H1 (cell line): ENCODE data around the gene EIF4E2. TPM values are rescaled to one million over a fixed set of nuclear protein-coding genes. Genes with fewer than 3 reads are reported as not detected.

Experiments used
- CTCF ChIA-PET: fragments of 300-600 bp; sonication (Branson Sonifier 250); formaldehyde crosslinking; loops from one replicate; lab custom pipeline; 2021; ENCODE audit not compliant: partially characterized antibody; lab: Charles Lee
- POLR2A ChIA-PET: fragments of 300-600 bp; sonication (Branson Sonifier 250); formaldehyde crosslinking; loops from one replicate; lab custom pipeline; 2021; ENCODE audit warnings: inconsistent platforms; ENCODE audit not compliant: partially characterized antibody; lab: Charles Lee
- DNase-seq, 2 experiments: peaks; one replicate each; pipeline versions ENCODE4 v3.0.0 to v3.0.0-alpha.2; 2010 to 2022; ENCODE audit warnings: low spot score in 2 of 2, low read depth in 1 of 2, mixed read lengths in 1 of 2
- FAIRE-seq: peaks from 2 replicates; lab custom pipeline; 2011; peaks lifted over from hg19 to GRCh38; lab: Jason Lieb, UNC
- H2AFZ ChIP-seq: 2 replicates; pipeline ENCODE4 v1.8.1; 2012; ENCODE audit warnings: low read length, inconsistent platforms
- H2AK5ac ChIP-seq: 2 replicates; pipeline ENCODE4 v1.6.1; 2013; ENCODE audit warnings: low read depth, low read length
- H2BK120ac ChIP-seq: replicated peaks from 2 replicates; pipeline ENCODE3; 2013; ENCODE audit warnings: low read depth, low read length, inconsistent platforms
- H2BK12ac ChIP-seq: 2 replicates; pipeline ENCODE4 v1.6.1; 2013; ENCODE audit warnings: low read depth, low read length
- H2BK15ac ChIP-seq: 2 replicates; pipeline ENCODE4 v1.6.1; 2013; ENCODE audit warnings: low read length
- H2BK20ac ChIP-seq: 2 replicates; pipeline ENCODE4 v1.6.1; 2013; ENCODE audit warnings: low read length
- H2BK5ac ChIP-seq: 2 replicates; pipeline ENCODE4 v1.6.1; 2013; ENCODE audit warnings: low read depth, low read length
- H3K14ac ChIP-seq: 2 replicates; pipeline ENCODE4 v1.6.1; 2013; ENCODE audit warnings: inconsistent platforms; ENCODE audit not compliant: insufficient read length
- H3K18ac ChIP-seq: 2 replicates; pipeline ENCODE4 v1.6.1; 2013; ENCODE audit warnings: low read length; ENCODE audit errors: extremely low read depth
- H3K23ac ChIP-seq: 2 replicates; pipeline ENCODE4 v1.6.1; 2013; ENCODE audit warnings: inconsistent platforms; ENCODE audit not compliant: insufficient read length
- H3K23me2 ChIP-seq: 2 replicates; pipeline ENCODE4 v1.6.1; 2013; ENCODE audit warnings: low read depth, low read length
- H3K27ac ChIP-seq: 2 replicates; pipeline ENCODE4 v1.6.1; 2011; ENCODE audit warnings: low read depth, low read length, inconsistent platforms
- H3K27me3 ChIP-seq, 4 experiments: replicated peaks in 1 of 4; 1 replicate in 1 of 4; 2 replicates in 3 of 4; pipeline versions ENCODE4 v1.6.1 to v1.8.1; 2011 to 2013; ENCODE audit warnings: low read length in 3 of 4, mild to moderate bottlenecking in 3 of 4, inconsistent platforms in 2 of 4, mixed read lengths in 2 of 4, moderate library complexity in 1 of 4; ENCODE audit not compliant: control insufficient read depth in 3 of 4, insufficient read depth in 3 of 4; ENCODE audit errors: extremely low read depth in 1 of 4
- H3K36me3 ChIP-seq, 4 experiments: 2 replicates each; pipeline versions ENCODE4 v1.6.1 to v1.8.1; 2011 to 2013; ENCODE audit warnings: mild to moderate bottlenecking in 4 of 4, low read length in 3 of 4, moderate library complexity in 2 of 4, control low read depth in 1 of 4, inconsistent platforms in 1 of 4; ENCODE audit not compliant: insufficient read depth in 4 of 4, control insufficient read depth in 2 of 4
- H3K4ac ChIP-seq: replicated peaks from 2 replicates; pipeline ENCODE3; 2013; ENCODE audit warnings: low read length, low read depth, mixed read lengths, inconsistent platforms; ENCODE audit not compliant: insufficient read length
- H3K4me1 ChIP-seq, 4 experiments: replicated peaks in 1 of 4; 1 replicate in 1 of 4; 2 replicates in 3 of 4; pipeline versions ENCODE4 v1.6.1 to v1.8.1; 2011 to 2013; ENCODE audit warnings: low read length in 3 of 4, inconsistent platforms in 2 of 4, mixed read lengths in 1 of 4; ENCODE audit not compliant: insufficient read depth in 4 of 4, control insufficient read depth in 3 of 4
- H3K4me2 ChIP-seq, 2 experiments: 2 replicates each; pipeline versions ENCODE4 v1.6.1 to v1.8.1; 2011 to 2013; ENCODE audit warnings: low read depth in 2 of 2, low read length in 2 of 2, control low read depth in 1 of 2, inconsistent platforms in 1 of 2, mild to moderate bottlenecking in 1 of 2; ENCODE audit not compliant: insufficient read depth in 1 of 2
- H3K4me3 ChIP-seq, 4 experiments: fragments of 200-600, 300-600 bp in 1 of 4; sonication (generic), shearing (Covaris generic), sonication (Bioruptor Twin) in 1 of 4; 2 replicates each; pipeline versions ENCODE4 v1.5.1 to v1.8.1; 2011 to 2016; ENCODE audit warnings: low read length in 4 of 4, low read depth in 3 of 4, control low read depth in 2 of 4, inconsistent platforms in 2 of 4, mild to moderate bottlenecking in 2 of 4, mixed read lengths in 1 of 4, moderate library complexity in 1 of 4; ENCODE audit not compliant: insufficient read depth in 2 of 4; ENCODE audit errors: extremely low read depth in 1 of 4
- H3K56ac ChIP-seq: replicated peaks from 2 replicates; pipeline ENCODE3; 2013; ENCODE audit warnings: low read depth, mild to moderate bottlenecking, mixed read lengths, low read length, inconsistent platforms; ENCODE audit not compliant: insufficient read length
- H3K79me1 ChIP-seq: 2 replicates; pipeline ENCODE4 v1.6.1; 2013; ENCODE audit warnings: low read depth, low read length, control low read depth
- H3K79me2 ChIP-seq, 2 experiments: 2 replicates each; pipeline versions ENCODE4 v1.6.1 to v1.8.1; 2012 to 2013; ENCODE audit warnings: low read length in 2 of 2, mild to moderate bottlenecking in 2 of 2, inconsistent platforms in 1 of 2; ENCODE audit not compliant: insufficient read depth in 2 of 2, control insufficient read depth in 1 of 2
- H3K9ac ChIP-seq, 4 experiments: replicated peaks in 1 of 4; 1 replicate in 1 of 4; 2 replicates in 3 of 4; pipeline versions ENCODE4 v1.6.1 to v1.8.1; 2011 to 2013; ENCODE audit warnings: low read depth in 3 of 4, low read length in 3 of 4, control low read depth in 2 of 4, mild to moderate bottlenecking in 2 of 4, moderate library complexity in 2 of 4, inconsistent platforms in 1 of 4; ENCODE audit errors: extremely low read depth in 1 of 4
- H3K9me3 ChIP-seq, 2 experiments: 2 replicates each; pipeline versions ENCODE4 v1.6.1 to v1.8.1; 2012 to 2013; ENCODE audit warnings: mild to moderate bottlenecking in 2 of 2, moderate library complexity in 2 of 2, control low read depth in 1 of 2, inconsistent platforms in 1 of 2, low read depth in 1 of 2, low read length in 1 of 2, mixed read lengths in 1 of 2; ENCODE audit not compliant: insufficient read depth in 2 of 2
- H4K20me1 ChIP-seq, 2 experiments: replicated peaks in 1 of 2; 2 replicates each; pipeline versions ENCODE3 to v1.8.1; 2011 to 2013; ENCODE audit warnings: inconsistent platforms in 2 of 2, low read length in 2 of 2, mild to moderate bottlenecking in 1 of 2; ENCODE audit not compliant: insufficient read depth in 2 of 2, control insufficient read depth in 1 of 2
- H4K5ac ChIP-seq: 2 replicates; pipeline ENCODE4 v1.6.1; 2013; ENCODE audit warnings: low read length, low read depth, mixed read lengths, inconsistent platforms; ENCODE audit not compliant: insufficient read length
- H4K8ac ChIP-seq: 2 replicates; pipeline ENCODE4 v1.8.0; 2013; ENCODE audit warnings: mild to moderate bottlenecking, moderate library complexity, low read length, inconsistent platforms; ENCODE audit not compliant: insufficient read depth; ENCODE audit errors: extremely low read depth
- H4K91ac ChIP-seq: replicated peaks from 2 replicates; pipeline ENCODE3; 2013; ENCODE audit warnings: low read length, mixed read lengths, inconsistent platforms; ENCODE audit not compliant: insufficient read length
- BACH1 ChIP-seq: IDR thresholded peaks from 2 replicates; pipeline ENCODE4 v1.6.1; 2012; ENCODE audit warnings: low read length, improper control_type of control experiment
- CHD1 ChIP-seq: IDR thresholded peaks from 2 replicates; pipeline ENCODE4 v1.6.1; 2012; ENCODE audit warnings: low read depth, low read length, improper control_type of control experiment
- CREB1 ChIP-seq: IDR thresholded peaks from 2 replicates; pipeline ENCODE4 v1.6.1; 2012; ENCODE audit warnings: inconsistent platforms
- EGR1 ChIP-seq: IDR thresholded peaks from 2 replicates; pipeline ENCODE4 v1.6.1; 2011; ENCODE audit warnings: low read depth, low read length, borderline replicate concordance
- GABPA ChIP-seq: IDR thresholded peaks from 2 replicates; pipeline ENCODE4 v1.6.1; 2011; ENCODE audit warnings: mild to moderate bottlenecking, low read length, moderate library complexity, borderline replicate concordance; ENCODE audit not compliant: insufficient read depth
- HDAC6 ChIP-seq: IDR thresholded peaks from one replicate; pipeline ENCODE4 v1.7.1; 2012; ENCODE audit warnings: low read depth, mild to moderate bottlenecking, inconsistent platforms, low read length, moderate library complexity
- KDM1A ChIP-seq: fragments of 200-600, 300-600 bp; sonication (generic); IDR thresholded peaks from 2 replicates; pipeline ENCODE4 v1.7.1; 2016; ENCODE audit warnings: mild to moderate bottlenecking, low read length, borderline replicate concordance
- POLR2A ChIP-seq, 2 experiments: IDR thresholded peaks; 1 replicate in 1 of 2; 2 replicates in 1 of 2; pipeline ENCODE4 v1.6.1; 2011; ENCODE audit warnings: low read depth in 2 of 2, low read length in 2 of 2, mild to moderate bottlenecking in 2 of 2; ENCODE audit errors: control extremely low read depth in 1 of 2
- POLR2AphosphoS5 ChIP-seq: IDR thresholded peaks from 2 replicates; pipeline ENCODE4 v1.6.1; 2011; ENCODE audit warnings: low read depth, low read length
- SAP30 ChIP-seq: fragments of 300-600 bp; sonication (generic); IDR thresholded peaks from 2 replicates; pipeline ENCODE4 v1.7.1; 2012; ENCODE audit warnings: low read length, moderate library complexity, mild to moderate bottlenecking, inconsistent platforms; ENCODE audit not compliant: insufficient read depth, insufficient replicate concordance
- SP2 ChIP-seq: IDR thresholded peaks from 2 replicates; pipeline ENCODE4 v1.6.1; 2012; ENCODE audit warnings: mild to moderate bottlenecking, low read length, inconsistent platforms
- YY1 ChIP-seq: IDR thresholded peaks from 2 replicates; pipeline ENCODE4 v1.6.1; 2011; ENCODE audit warnings: low read depth, mild to moderate bottlenecking, low read length
- WGBS, 2 experiments: shearing (Covaris generic) in 1 of 2; methylation state at CpG; one replicate each; pipeline versions ENCODE4 v1.1.6 to v1.1.7; 2013 to 2015; ENCODE audit warnings: low lambda C conversion rate in 2 of 2, mixed read lengths in 2 of 2, inconsistent platforms in 1 of 2, low coverage in 1 of 2, missing lambda C conversion rate in 1 of 2; ENCODE audit not compliant: insufficient replicate concordance in 2 of 2, insufficient coverage in 1 of 2, insufficient read length in 1 of 2; ENCODE audit errors: extremely low coverage in 1 of 2, missing lambda C conversion rate in 1 of 2; 5-methylcytosine and 5-hydroxymethylcytosine counted together
- polyA plus RNA-seq, 7 experiments: library from polyadenylated mRNA; depleted of rRNA in 3 of 7; stranded (reverse) in 5 of 7; unstranded in 2 of 7; fragments of >200 nt in 5 of 7; fragments of 200-250 nt in 2 of 7; gene quantifications; 1 replicate in 5 of 7; 2 replicates in 1 of 7; 4 replicates in 1 of 7; pipeline versions ENCODE4 v1.2.1 to v1.2.3, GENCODE V29; 2011 to 2013; ENCODE audit warnings: missing spikeins in 2 of 7, mixed read lengths in 2 of 7
- total RNA-seq: library from RNA; stranded (reverse); fragmentation: NEBNext Ultra II Directional; extraction: Animal tissue kit (Norgen Biotek cat#: 25700); gene quantifications from 2 replicates; pipeline ENCODE4 v1.2.1, GENCODE V29; 2021
- TF ChIP-seq, protein P1 (sequence below): IDR thresholded peaks from 2 replicates; pipeline ENCODE4 v1.6.1; 2011; ENCODE audit warnings: low read depth, mild to moderate bottlenecking, low read length; ENCODE audit not compliant: insufficient read depth

The EIF4E2 gene
- total and polyA plus RNA-seq, 2 of the 8 experiments (the other 6 are each of a cell fraction or from before 2014, with no cell fraction given): 39.4 to 114 TPM

DNA sequence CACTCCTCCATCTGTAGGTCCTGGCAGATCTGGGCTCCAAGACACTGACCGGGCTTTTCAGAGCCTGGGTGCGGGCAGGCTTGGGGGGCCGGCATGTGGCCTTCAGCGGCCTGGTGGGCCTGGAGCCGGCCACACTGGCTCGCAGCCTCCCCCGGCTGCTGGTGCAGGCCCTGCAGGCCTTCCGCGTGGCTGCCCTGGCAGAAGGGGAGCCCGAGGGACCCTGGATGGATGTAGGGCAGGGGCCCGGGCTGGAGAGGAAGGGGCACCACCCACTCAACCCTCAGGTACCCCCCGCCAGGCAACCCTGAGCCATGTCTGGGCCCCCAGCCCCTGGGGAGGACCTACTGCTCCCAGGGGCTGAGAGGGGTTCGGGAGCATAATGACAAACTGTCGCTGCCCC lies 25.3 kb upstream of the EIF4E2 start:
- Histone ChIP-seq H3K4me1 (peaks cover 0 to 22% (median 9%) of the 10 kb centered on the region in 4 experiments; a peak in 6 of 7 replicates), H2BK5ac (no peak overlapping the region), H3K79me2 (no peaks in the 10 kb centered on the region), H3K14ac (no peak overlapping the region), H3K4me3 (no peak overlapping the region), H2AK5ac (no peak overlapping the region), H2BK12ac (no peak overlapping the region), H3K56ac (no peak overlapping the region), H3K9me3 (no peaks in the 10 kb centered on the region), H2BK20ac (no peak overlapping the region), H4K91ac (no peak overlapping the region), H4K5ac (no peak overlapping the region), H3K18ac (no peak overlapping the region), H2BK120ac (no peak overlapping the region), H3K4me2 (no peak overlapping the region), H3K23ac (no peak overlapping the region), H3K79me1 (no peaks in the 10 kb centered on the region), H2AFZ (no peak overlapping the region), H4K8ac (no peak overlapping the region; the same call in 1 of the 2 replicates), H4K20me1 (peaks cover 3 to 4% of the 10 kb centered on the region in 2 experiments), H3K27ac (no peak overlapping the region), H3K36me3 (no peaks in the 10 kb centered on the region), H3K4ac (no peak overlapping the region), H3K9ac (no peak overlapping the region), H3K23me2 (peaks cover 10% of the 10 kb centered on the region; the same call in 1 of the 2 replicates), H2BK15ac (no peak overlapping the region), H3K27me3 (peaks cover 19 to 48% (median 37%) of the 10 kb centered on the region in 4 experiments)
- ChIA-PET CTCF (interaction anchor here (1.3 to 10.6 kb wide), 3 partner anchors 12 to 78 kb away, joined by 3 to 176 read pairs (median 21); no protein-coding TSS in a partner anchor), POLR2A (interaction anchor here (1.9 kb wide), 1 partner anchor 10 kb away, joined by 5 read pairs; no protein-coding TSS in a partner anchor)
- WGBS, 2 experiments: 78% methylated on average over 7 of the region's 14 CpGs; no CpG with 5 or more reads in 1 of the 2 experiments
- FAIRE-seq (no peak), DNase-seq (no peak)
- TF ChIP-seq POLR2AphosphoS5: no peak
- TF ChIP-seq, protein P1, sequence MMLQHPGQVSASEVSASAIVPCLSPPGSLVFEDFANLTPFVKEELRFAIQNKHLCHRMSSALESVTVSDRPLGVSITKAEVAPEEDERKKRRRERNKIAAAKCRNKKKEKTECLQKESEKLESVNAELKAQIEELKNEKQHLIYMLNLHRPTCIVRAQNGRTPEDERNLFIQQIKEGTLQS: no peak
- TF ChIP-seq BACH1: no peak
- TF ChIP-seq HDAC6: no peak
- no peak for TF ChIP-seq YY1
- no peak for TF ChIP-seq CREB1
- no peak for TF ChIP-seq KDM1A
- TF ChIP-seq POLR2A (IDR thresholded peaks at IDR 0.05; ENCODE audit: control extremely low read depth in 1 of 2, low read depth in 2 of 2, low read length in 2 of 2): no peak
- TF ChIP-seq GABPA: no peak
- TF ChIP-seq CHD1: no peak
- TF ChIP-seq SAP30: no peak
- no peak for TF ChIP-seq SP2
- TF ChIP-seq EGR1: no peak
